Right lung (tissue), 5 donors: ENCODE data around the gene CCNL2. TPM values are rescaled to one million over a fixed set of nuclear protein-coding genes. Genes with fewer than 3 reads are reported as not detected.
"Not testable (repeated sequence)": the region's sequence is repeated elsewhere in the genome, so short reads cannot be mapped to it uniquely, and the experiment has no call there.

Experiments used
- DNase-seq, 2 donors: peaks; one replicate each; pipeline ENCODE4 v3.0.0-alpha.2; 2013
- polyA plus RNA-seq, 5 donors: library from polyadenylated mRNA; unstranded; fragments of 120-200 nt; gene quantifications; one replicate each; pipeline versions ENCODE4 v1.2.1 to v1.2.3, GENCODE V29; 2013; ENCODE audit warnings: inconsistent platforms in 1 of 5, low replicate concordance in 1 of 5; ENCODE audit not compliant: insufficient read length in 5 of 5, insufficient read depth in 1 of 5

Gene CCNL2
- polyA plus RNA-seq, 5 donors: 256 to 387 (median 327) TPM

DNA sequence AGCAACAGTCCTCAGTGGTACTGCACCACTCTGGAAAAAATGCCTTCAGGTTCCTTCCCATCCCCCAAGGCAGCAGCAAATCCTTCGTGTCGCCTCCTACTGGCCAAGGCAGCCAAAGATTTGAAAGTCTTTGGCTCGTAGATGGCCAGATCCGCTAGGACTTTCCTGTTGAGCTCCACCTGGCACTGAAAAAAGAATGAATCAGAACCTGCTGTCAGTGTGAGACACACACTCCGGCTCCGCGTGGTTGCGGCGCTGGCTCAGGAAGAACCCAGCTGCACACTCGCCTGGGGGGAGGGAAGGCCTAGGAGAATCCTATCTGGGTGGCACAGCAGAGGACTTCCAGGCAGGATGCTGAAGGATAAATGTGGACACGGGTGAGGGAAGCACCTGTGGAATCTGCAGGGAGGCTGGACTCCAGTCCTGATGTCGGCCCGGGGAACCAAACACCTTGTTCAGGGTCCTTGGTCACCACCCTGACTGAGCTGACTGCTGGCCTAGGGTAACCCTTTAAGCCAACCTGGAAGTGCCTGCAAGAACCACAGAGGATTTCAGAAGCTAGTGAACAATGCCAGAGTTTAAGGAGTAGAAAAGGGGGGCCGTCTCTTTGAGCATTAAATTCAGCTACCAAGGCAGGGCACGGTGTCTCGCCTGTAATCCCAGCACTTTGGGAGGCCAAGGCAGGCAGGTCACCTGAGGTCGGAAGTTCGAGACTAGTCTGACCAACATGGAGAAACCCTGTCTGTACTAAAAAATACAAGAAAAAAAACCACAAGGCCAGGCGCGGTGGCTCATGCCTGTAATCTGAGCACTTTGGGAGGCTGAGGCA lies 3.2 kb upstream of the CCNL2 start:
- no peak for DNase-seq

DNA sequence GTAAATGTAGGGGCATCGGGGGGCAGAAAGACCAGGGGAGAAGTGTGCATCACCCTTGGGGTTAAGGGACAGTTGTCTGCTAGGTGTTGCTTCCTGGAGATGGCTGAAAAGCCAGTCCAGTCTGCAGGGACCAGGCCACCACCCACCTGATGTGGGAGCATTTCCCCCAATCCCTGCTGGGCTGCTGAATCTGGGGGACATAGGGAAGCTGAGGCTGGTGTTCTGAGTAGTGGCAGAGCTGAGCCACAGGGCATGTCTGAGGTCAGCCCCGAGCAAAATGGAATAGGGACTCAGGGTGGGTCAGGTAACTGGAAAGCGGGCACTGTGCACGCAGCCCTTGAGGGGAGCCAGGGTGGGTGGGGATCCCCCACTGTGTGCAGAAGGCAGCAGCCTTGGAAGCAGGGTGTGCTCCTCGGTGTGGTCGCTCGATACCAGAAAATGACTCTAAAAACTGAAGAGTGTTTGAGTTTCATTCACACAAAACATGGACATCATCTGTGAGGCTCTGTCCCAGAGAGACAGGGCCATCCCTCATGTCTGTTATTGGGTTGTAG lies 2.4 kb upstream of the CCNL2 start:
- no peak for DNase-seq

DNA sequence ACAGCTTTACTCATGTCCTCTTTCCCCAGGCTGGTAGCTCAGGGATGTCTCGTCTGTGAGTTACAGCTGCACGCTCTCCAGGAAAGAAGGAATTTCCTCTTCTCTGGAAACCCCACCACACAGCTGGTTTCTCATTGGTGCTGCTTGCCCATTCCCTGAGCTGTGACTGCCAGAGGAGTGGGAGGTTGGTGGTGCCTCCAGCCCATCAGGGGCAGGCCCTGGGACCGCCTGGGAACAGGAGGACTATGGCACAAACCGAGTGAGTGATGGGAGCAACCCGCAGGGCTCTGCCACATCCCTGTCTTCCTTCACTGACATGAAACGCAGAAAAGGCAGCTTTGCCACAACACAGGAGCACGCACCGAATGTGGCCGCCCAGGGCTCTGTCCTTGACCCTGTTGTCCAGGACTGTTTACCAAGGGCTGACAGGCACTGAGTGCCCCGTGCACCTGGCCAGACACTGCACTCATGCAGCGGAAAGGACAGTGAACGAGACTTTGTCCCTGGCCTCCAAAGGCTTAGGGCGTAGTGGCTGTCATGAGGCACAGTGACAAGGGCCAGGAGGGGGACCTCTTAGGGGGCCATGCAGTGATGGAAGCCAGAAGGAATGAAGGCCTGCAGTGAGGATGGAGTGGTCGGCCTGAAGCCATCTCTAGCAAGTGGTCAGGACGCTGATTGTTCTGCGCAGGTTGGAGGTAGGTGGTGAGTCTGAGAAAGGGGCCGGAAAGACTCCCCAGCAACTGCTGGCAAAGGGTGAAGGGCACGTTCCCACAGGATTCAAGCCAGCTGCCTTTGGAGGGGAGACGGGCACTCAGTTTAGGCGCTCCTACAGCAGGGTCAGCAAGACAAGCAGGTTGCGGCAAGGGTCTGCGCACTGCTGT lies 1.7 kb upstream of the CCNL2 start:
- no peak for DNase-seq

- no peak for DNase-seq
Observed at GRCh38 chr1:1399872-1400575, 889 bp upstream of the CCNL2 start.

- DNase-seq: no peak
Observed at GRCh38 chr1:1398677-1399186, 403 bp downstream of the CCNL2 start.

- DNase-seq: no peak
Observed at GRCh38 chr1:1397839-1398523, 1.2 kb downstream of the CCNL2 start.

DNA sequence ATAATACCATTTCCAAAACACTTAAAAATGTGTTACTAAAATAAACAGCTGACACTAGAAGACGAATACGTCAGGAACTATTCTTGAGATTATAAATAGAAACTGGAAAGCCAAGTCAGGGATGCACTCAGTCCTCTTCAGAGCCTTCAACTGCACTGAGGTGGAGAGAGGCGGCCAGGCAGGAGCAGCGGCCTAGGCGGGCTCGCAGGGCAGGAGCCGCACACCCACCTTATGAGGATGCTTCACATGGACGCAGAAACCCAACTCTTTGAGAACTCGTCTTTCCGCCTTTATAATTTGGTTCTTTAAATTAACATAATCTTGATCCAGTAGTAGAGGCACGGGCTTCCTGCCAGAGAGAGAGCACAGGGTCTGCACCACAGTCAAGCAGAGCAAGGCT lies 4.0 kb downstream of the CCNL2 start:
- no peak for DNase-seq

DNA sequence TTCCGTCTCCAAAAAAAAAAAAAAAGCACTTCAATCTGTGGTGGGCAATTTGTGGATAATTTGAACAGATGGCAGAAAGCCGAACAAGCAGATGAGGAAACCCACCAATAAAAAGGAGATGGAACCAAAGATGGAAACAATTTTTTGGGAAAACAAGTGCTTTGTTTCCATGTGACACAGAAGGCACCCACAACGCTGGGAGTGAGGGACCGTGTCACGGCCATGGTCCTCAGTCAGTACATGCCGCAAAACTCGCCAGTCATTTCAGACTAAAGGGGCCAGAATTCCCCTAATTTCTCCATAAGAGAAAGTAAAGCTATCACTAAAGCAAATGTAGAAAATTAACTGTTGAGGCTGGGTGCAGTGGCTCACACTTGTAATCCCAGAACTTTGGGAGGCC lies 5.0 kb downstream of the CCNL2 start:
- no peak for DNase-seq

GRCh38 chr1:1393428-1393827 lies 5.7 kb downstream of the CCNL2 start:
- no peak for DNase-seq

GRCh38 chr1:1393014-1393413 lies 6.1 kb downstream of the CCNL2 start:
- no peak for DNase-seq

- no peak for DNase-seq
Observed at GRCh38 chr1:1391225-1391624, 7.9 kb downstream of the CCNL2 start.

DNA sequence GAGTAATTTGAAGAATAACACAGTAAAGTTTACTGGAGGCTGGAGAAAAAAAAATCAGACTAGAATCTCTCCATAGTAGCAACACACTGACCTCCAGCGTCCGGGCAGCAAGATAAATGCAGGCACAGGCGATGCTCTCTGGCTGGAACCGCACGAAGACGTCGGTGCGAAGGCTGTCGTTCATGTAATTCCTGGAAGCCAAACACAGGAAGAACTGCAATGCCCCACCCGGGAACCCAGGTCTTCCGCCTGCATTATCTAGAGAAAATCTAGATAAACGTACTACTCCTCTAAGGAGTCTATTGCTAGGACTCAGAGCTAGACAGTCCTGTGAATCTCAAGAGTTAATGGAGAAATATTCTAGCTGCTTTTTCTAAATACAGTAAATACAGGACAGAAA lies 8.5 kb downstream of the CCNL2 start:
- DNase-seq: no peak

DNA sequence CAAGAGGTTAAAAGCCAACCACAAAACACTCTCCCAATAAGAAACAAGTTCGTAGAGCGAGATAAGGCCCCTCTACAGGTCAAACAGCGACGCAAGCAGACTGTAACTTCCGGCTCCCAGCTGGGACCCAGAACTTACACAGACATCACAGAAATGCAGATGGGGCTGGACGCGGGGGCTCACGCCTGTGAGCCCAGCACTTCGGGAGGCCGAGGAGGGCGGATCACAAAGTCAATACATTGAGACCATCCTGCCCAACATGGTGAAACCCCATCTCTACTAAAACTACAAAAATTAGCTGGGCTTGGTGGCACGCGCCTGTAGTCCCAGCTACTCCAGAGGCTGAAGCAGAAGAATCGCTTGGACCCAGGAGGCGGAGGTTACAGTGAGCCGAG lies 11.1 kb downstream of the CCNL2 start:
- no peak for DNase-seq

DNA sequence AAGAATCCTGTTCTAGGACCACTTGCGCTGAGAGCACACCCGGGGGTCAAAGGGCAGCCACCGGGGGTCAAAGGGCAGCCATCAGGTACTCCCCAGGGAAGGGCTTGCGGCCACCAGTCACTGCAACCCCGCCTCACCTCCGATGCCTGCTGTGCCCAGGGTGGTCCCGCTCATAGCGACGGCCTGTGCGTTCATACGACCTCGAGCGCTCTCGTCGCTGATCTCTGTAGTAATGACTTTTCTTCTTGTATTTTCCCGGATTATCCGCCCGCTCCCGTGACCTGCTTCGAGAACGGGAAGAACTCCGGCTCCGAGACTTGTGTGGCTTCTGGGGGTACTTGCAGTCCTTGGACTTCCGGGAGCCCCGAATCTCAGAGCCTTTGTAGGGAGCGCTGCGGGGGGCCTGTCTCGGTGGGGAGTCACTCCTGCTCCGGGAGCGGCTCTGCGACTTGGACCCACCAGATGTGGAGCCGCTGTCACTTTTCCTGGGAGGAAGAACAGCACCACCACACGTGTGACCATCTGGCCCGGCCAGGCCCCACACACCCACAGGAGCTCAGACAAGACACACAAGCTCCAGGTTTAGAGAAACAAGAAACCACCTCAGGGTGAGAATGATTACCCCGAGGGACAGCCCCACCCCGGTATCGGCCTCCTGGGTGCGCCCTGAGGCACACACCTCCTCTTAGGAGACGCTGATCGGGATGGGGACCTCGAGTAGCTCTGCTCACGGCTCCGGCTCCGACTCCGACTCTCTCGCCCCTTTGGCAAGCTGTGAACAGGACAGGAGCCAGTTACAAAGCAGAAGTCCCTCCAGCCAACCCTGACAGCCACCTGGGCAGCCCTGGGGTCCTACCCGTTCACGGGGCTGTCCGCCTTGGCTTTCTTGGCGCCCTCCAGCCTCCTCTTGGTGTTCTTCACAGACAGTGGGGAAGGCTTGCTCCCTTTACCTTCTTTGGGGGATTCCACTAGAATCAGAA lies 11.7 kb downstream of the CCNL2 start:
- DNase-seq: no peak

DNA sequence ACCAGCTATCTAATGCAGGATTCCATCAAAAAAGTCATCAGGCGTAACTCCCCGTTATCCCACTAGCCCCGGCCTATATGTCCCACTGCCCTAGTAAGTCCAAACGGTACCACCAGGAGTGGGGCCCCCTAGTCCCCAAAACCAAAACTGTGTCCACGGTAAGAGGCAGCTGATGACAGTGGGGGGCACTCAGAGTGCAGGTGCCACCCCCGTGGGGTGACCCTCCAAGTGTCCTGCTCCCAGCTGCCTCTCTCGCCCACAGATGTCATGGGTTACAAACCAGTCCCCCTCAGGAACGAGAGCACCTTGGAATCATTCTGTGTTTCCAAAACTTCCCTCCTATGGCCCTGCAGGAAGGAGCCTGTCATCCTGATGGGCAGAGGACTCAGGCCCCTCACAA lies 13.2 kb downstream of the CCNL2 start:
- no peak for DNase-seq

DNA sequence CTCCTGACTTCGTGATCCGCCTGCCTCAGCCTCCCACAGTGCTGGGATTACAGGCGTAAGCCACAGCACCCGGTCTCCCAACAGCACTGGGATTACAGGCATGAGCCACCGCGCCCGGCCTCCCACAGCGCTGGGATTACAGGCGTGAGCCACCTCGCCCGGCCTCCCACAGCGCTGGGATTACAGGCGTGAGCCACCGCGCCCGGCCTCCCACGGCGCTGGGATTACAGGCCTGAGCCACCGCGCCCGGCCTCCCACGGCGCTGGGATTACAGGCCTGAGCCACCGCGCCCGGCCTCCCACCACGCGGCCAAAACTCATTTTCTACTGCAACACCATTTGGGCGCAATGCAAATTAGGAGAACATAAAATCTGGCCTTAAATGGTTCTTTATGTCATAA lies 13.8 kb downstream of the CCNL2 start:
- not testable (repeated sequence) for DNase-seq

- no peak for DNase-seq
Observed at GRCh38 chr1:1381294-1381693, 17.8 kb downstream of the CCNL2 start.

- DNase-seq: no peak
Observed at GRCh38 chr1:1380860-1381259, 18.3 kb downstream of the CCNL2 start.

DNA sequence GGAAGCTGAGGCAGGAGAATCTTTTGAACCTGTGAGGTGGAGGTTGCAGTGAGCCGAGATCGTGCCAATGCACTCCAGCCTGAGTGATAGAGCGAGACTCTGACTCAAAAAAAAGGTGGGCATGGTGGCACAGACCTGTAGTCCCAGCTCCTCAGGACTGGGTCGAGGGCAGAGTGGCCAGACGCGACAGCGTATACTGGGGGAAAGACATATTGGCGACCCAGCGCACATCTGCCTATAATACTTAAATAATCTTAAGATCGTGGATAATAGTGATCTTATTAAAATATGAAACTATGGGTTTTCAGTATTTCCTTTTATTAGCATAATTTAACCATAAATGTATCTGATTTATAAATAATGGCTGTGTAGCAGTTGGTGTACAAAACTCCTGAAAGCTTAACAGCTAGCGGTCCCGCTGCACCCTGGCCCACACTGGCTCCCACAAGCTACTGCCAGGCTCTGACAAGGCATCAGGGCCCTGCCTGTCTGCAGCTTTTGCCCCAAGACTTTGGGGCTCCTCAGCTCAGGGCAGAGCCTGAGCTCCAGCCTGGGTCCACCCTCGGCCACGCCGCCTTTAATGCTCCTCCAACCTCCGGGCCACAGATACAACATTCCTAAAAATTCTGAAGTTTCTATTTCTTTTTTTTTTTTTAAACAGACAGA lies 21.5 kb downstream of the CCNL2 start:
- DNase-seq: no peak
